CD14-positive monocyte (primary cell): ENCODE data around the gene GPN1. TPM values are rescaled to one million over a fixed set of nuclear protein-coding genes. Genes with fewer than 3 reads are reported as not detected.
A peak's percentile ranks its signal among the peaks of the same experiment; 100 is the strongest.

Source experiments
- DNase-seq, 3 donors: peaks; one replicate each; pipeline ENCODE4 v3.0.0-alpha.2; 2011 to 2022
- H2AFZ ChIP-seq: 2 replicates; pipeline ENCODE4 v1.6.0; 2012; ENCODE audit warnings: mild to moderate bottlenecking, low read depth, low read length, inconsistent platforms; ENCODE audit not compliant: insufficient read depth, poor library complexity, severe bottlenecking
- H3K27ac ChIP-seq, 2 donors: 1 replicate in 1 of 2; 2 replicates in 1 of 2; pipeline ENCODE4 v1.5.1; 2012 to 2013; ENCODE audit warnings: low read length in 2 of 2, control low read depth in 1 of 2, inconsistent platforms in 1 of 2, low read depth in 1 of 2, mild to moderate bottlenecking in 1 of 2
- H3K27me3 ChIP-seq, 2 donors: one replicate each; pipeline versions ENCODE4 v1.6.0 to v1.6.1; 2011 to 2013; ENCODE audit warnings: low read length in 2 of 2; ENCODE audit not compliant: control insufficient read depth in 2 of 2, insufficient read depth in 2 of 2
- H3K36me3 ChIP-seq, 2 donors: replicated peaks in 1 of 2; 1 replicate in 1 of 2; 2 replicates in 1 of 2; pipeline versions ENCODE4 v1.5.1 to v1.6.1; 2012 to 2013; ENCODE audit warnings: low read length in 2 of 2, control low read depth in 1 of 2, inconsistent platforms in 1 of 2, mild to moderate bottlenecking in 1 of 2; ENCODE audit not compliant: insufficient read depth in 2 of 2, control insufficient read depth in 1 of 2
- H3K4me1 ChIP-seq, 2 donors: 1 replicate in 1 of 2; 2 replicates in 1 of 2; pipeline versions ENCODE4 v1.5.1 to v1.6.1; 2012 to 2013; ENCODE audit warnings: low read length in 2 of 2, control low read depth in 1 of 2, inconsistent platforms in 1 of 2, mild to moderate bottlenecking in 1 of 2, moderate library complexity in 1 of 2; ENCODE audit not compliant: insufficient read depth in 2 of 2, control insufficient read depth in 1 of 2
- H3K4me2 ChIP-seq: replicated peaks from 2 replicates; pipeline ENCODE3; 2012; ENCODE audit warnings: low read length, moderate library complexity, mild to moderate bottlenecking; ENCODE audit not compliant: poor library complexity, severe bottlenecking; ENCODE audit errors: extremely low read depth
- H3K4me3 ChIP-seq, 3 experiments: fragments of 200-600 bp in 1 of 3; sonication (generic) in 1 of 3; replicated peaks in 1 of 3; 1 replicate in 2 of 3; 2 replicates in 1 of 3; pipeline ENCODE4 v1.5.1; 2011 to 2013; ENCODE audit warnings: low read length in 3 of 3, mild to moderate bottlenecking in 3 of 3, control low read depth in 2 of 3, low read depth in 2 of 3, inconsistent platforms in 1 of 3, moderate library complexity in 1 of 3
- H3K79me2 ChIP-seq: 2 replicates; pipeline ENCODE4 v1.6.0; 2012; ENCODE audit warnings: mild to moderate bottlenecking, control low read depth, inconsistent platforms, low read length, moderate library complexity; ENCODE audit not compliant: insufficient read depth
- H3K9ac ChIP-seq: 2 replicates; pipeline ENCODE4 v1.6.0; 2017; ENCODE audit warnings: low read length, mild to moderate bottlenecking; ENCODE audit not compliant: insufficient read depth, poor library complexity, severe bottlenecking
- H3K9me3 ChIP-seq, 2 donors: replicated peaks in 1 of 2; 1 replicate in 1 of 2; 2 replicates in 1 of 2; pipeline versions ENCODE4 v1.5.1 to v1.6.1; 2012 to 2013; ENCODE audit warnings: low read length in 2 of 2, control low read depth in 1 of 2; ENCODE audit not compliant: control insufficient read depth in 1 of 2, insufficient read depth in 1 of 2
- H4K20me1 ChIP-seq: 2 replicates; pipeline ENCODE4 v1.6.0; 2012; ENCODE audit warnings: mild to moderate bottlenecking, low read length, control low read depth, moderate library complexity; ENCODE audit not compliant: insufficient read depth
- H3K27ac Mint-ChIP-seq, 7 donors: one replicate each; pipeline ENCODE4 v1.8.0; 2020; ENCODE audit warnings: mild to moderate bottlenecking in 7 of 7, mixed read lengths in 7 of 7, moderate library complexity in 6 of 7, inconsistent platforms in 2 of 7
- H3K27me3 Mint-ChIP-seq, 3 donors: one replicate each; pipeline ENCODE4 v1.8.0; 2021 to 2022; ENCODE audit warnings: low read depth in 3 of 3, mild to moderate bottlenecking in 3 of 3, mixed read lengths in 3 of 3, moderate library complexity in 3 of 3, inconsistent platforms in 1 of 3
- H3K36me3 Mint-ChIP-seq, 2 donors: one replicate each; pipeline ENCODE4 v1.8.0; 2020; ENCODE audit warnings: mixed read lengths in 2 of 2, inconsistent platforms in 1 of 2, mild to moderate bottlenecking in 1 of 2
- H3K4me1 Mint-ChIP-seq: one replicate; pipeline ENCODE4 v1.8.0; 2020; ENCODE audit warnings: mild to moderate bottlenecking, mixed read lengths
- H3K4me3 Mint-ChIP-seq, 2 donors: one replicate each; pipeline ENCODE4 v1.8.0; 2020; ENCODE audit warnings: mild to moderate bottlenecking in 2 of 2, mixed read lengths in 2 of 2, moderate library complexity in 1 of 2
- H3K9me3 Mint-ChIP-seq, 7 donors: one replicate each; pipeline ENCODE4 v1.8.0; 2020 to 2022; ENCODE audit warnings: mixed read lengths in 7 of 7, mild to moderate bottlenecking in 6 of 7, moderate library complexity in 6 of 7, inconsistent platforms in 2 of 7
- CTCF ChIP-seq: fragments of 200-600 bp; IDR thresholded peaks from one replicate; pipeline ENCODE4 v1.8.0; 2022; ENCODE audit warnings: antibody characterized with exemption, mild to moderate bottlenecking
- WGBS: methylation state at CpG from one replicate; pipeline ENCODE4 v1.1.5; 2013; ENCODE audit warnings: missing lambda C conversion rate; ENCODE audit not compliant: insufficient coverage; 5-methylcytosine and 5-hydroxymethylcytosine counted together
- intact Hi-C, 2 donors: fragments of 100-400 bp; cut with micrococcal nuclease; formaldehyde crosslinking; loops; one replicate each; pipeline versions ENCODE4 v1.15.0 to v1.15.1; 2023
- polyA plus RNA-seq, 3 donors: library from polyadenylated mRNA; depleted of rRNA in 1 of 3; unstranded in 2 of 3; stranded (reverse) in 1 of 3; fragments of 300-500 nt in 2 of 3; fragments of >200 nt in 1 of 3; fragmentation: Illumina TruSeq in 2 of 3; gene quantifications; 1 replicate in 2 of 3; 2 replicates in 1 of 3; pipeline ENCODE4 v1.2.3, GENCODE V29; 2012 to 2021

GPN1 gene
- polyA plus RNA-seq, 3 donors, result 16.1 to 49.8 (median 46.8) TPM

- H3K79me2 ChIP-seq, result peaks cover 43% of the 10 kb centered on the region
- Mint-ChIP-seq H3K27ac (peak overlapping the region; percentile 98 to 100 (median 99)), H3K27me3 (no peaks in the 10 kb centered on the region), H3K4me3 (peak overlapping the region; percentile 91 to 100), H3K9me3 (no peaks in the 10 kb centered on the region), H3K36me3 (peaks cover 37 to 47% of the 10 kb centered on the region in 2 donors), H3K4me1 (peaks cover 32% of the 10 kb centered on the region)
- TF ChIP-seq CTCF, result no peak
- intact Hi-C loops, result no loop called here
- peak overlapping the region; percentile 75 for H3K9ac ChIP-seq
- 69% methylated on average over 10 of the region's 16 CpGs for WGBS
- no peaks in the 10 kb centered on the region for H3K9me3 ChIP-seq
- H4K20me1 ChIP-seq, result no peaks in the 10 kb centered on the region
- DNase-seq, result peak in 1 of 3 donors; percentile 21
- peaks cover 33 to 44% of the 10 kb centered on the region in 2 donors for H3K36me3 ChIP-seq
- H2AFZ ChIP-seq, result peak overlapping the region; percentile 99
- peak overlapping the region; percentile 96 for H3K4me2 ChIP-seq
- peaks cover 32 to 36% of the 10 kb centered on the region in 2 donors for H3K4me1 ChIP-seq
- H3K27ac ChIP-seq, result peak overlapping the region; percentile 80 to 95
- peak overlapping the region; percentile 72 to 83 (median 82) for H3K4me3 ChIP-seq
- no peaks in the 10 kb centered on the region for H3K27me3 ChIP-seq
These were observed 35.9 kb downstream of the GPN1 start for GRCh38 chr2:27664622-27665363.

- Mint-ChIP-seq H3K36me3 (peaks cover 36 to 52% of the 10 kb centered on the region in 2 donors), H3K9me3 (no peaks in the 10 kb centered on the region), H3K4me3 (peak overlapping the region in 1 of 2 donors; percentile 57), H3K27ac (peak overlapping the region; percentile 77 to 93 (median 87)), H3K27me3 (no peaks in the 10 kb centered on the region), H3K4me1 (peaks cover 30% of the 10 kb centered on the region)
- Histone ChIP-seq H3K27ac (peak overlapping the region in 1 of 2 donors; percentile 75), H3K27me3 (no peaks in the 10 kb centered on the region), H3K79me2 (peaks cover 40% of the 10 kb centered on the region), H3K9me3 (no peaks in the 10 kb centered on the region), H4K20me1 (no peaks in the 10 kb centered on the region), H3K4me2 (peak overlapping the region; percentile 13), H3K4me1 (peaks cover 31 to 34% of the 10 kb centered on the region in 2 donors), H3K36me3 (peaks cover 37 to 44% of the 10 kb centered on the region in 2 donors), H2AFZ (no peak overlapping the region), H3K4me3 (no peak overlapping the region), H3K9ac (no peak overlapping the region)
- WGBS, result no CpG with 5 or more reads among the region's 1 CpG
- intact Hi-C loops, result no loop called here
- no peak for TF ChIP-seq CTCF
- DNase-seq, result peak in 2 of 3 donors; percentile 62 to 66
These were observed 38.6 kb downstream of the GPN1 start for GRCh38 chr2:27667446-27667845.
